Stimulated activated CD8-positive, alpha-beta memory T cell treated with anti-CD3 and anti-CD28 coated beads, Interleukin-15, amount 100 ng/mL, for 48 hours (primary cell): Measurements from ENCODE around the gene OR52E2.

ENCODE experiments used
- DNase-seq, 2 donors: peaks; one replicate each; pipeline ENCODE4 v3.0.0-alpha.2; 2020; ENCODE audit warnings: low read depth in 2 of 2

Gene OR52E2

GRCh38 chr11:5013012-5013411 lies 46.4 kb downstream of the OR52E2 start:
- DNase-seq, result no peak

- no peak for DNase-seq
These were observed 48.2 kb downstream of the OR52E2 start for GRCh38 chr11:5011254-5011653.
